ENCODE data around the gene ITGA4. TPM values are rescaled to one million over a fixed set of nuclear protein-coding genes. Genes with fewer than 3 reads are reported as not detected.

ITGA4 gene
- total RNA-seq, 1 donor from 2014 or later: 5.9 TPM

Other genes starting within 250 kb of the ITGA4 start
- 1.2 TPM for gene CERKL, start 199.7 kb downstream of the ITGA4 start, total RNA-seq
- gene NEUROD1, start 223.1 kb downstream of the ITGA4 start, total RNA-seq: 7.1 TPM

Data from temporal lobe (tissue), 1 donor.